Mucosa of descending colon (tissue), 3 donors: ENCODE measurements around the gene LUC7L. TPM values are rescaled to one million over a fixed set of nuclear protein-coding genes. Genes with fewer than 3 reads are reported as not detected.
"Not testable (repeated sequence)": the region's sequence is repeated elsewhere in the genome, so short reads cannot be mapped to it uniquely, and the experiment has no call there.

Source experiments
- ATAC-seq: fragments of 200-7000 bp; cut with Tn5 transposase; one replicate; pipeline ENCODE4 v1.9.1; 2020; ENCODE audit warnings: mild to moderate bottlenecking, moderate library complexity
- DNase-seq, 3 donors: peaks; one replicate each; pipeline ENCODE4 v3.0.0-alpha.2; 2020
- H3K36me3 ChIP-seq: fragments of 200-600 bp; one replicate; pipeline ENCODE4 v1.8.0; 2021; ENCODE audit warnings: low read depth, mild to moderate bottlenecking
- H3K4me1 ChIP-seq: fragments of 200-600 bp; one replicate; pipeline ENCODE4 v1.8.0; 2021; ENCODE audit warnings: low read depth, mild to moderate bottlenecking
- H3K4me3 ChIP-seq: fragments of 200-600 bp; one replicate; pipeline ENCODE4 v1.8.0; 2021; ENCODE audit warnings: mild to moderate bottlenecking
- H3K9me3 ChIP-seq: fragments of 200-600 bp; one replicate; pipeline ENCODE4 v1.8.0; 2021; ENCODE audit warnings: mild to moderate bottlenecking
- CTCF ChIP-seq: fragments of 200-600 bp; IDR thresholded peaks from one replicate; pipeline ENCODE4 v1.8.0; 2022; ENCODE audit warnings: antibody characterized with exemption, mild to moderate bottlenecking
- intact Hi-C, 2 donors: fragments of 100-400 bp; cut with DNase I in 1 of 2; cut with micrococcal nuclease in 1 of 2; formaldehyde crosslinking; loops; one replicate each; pipeline versions ENCODE4 v1.11.0 to v1.11.1; 2022; cut with DNase I, micrococcal nuclease
- total RNA-seq, 3 donors: library from RNA; stranded (reverse); fragmentation: NEBNext Ultra II Directional in 2 of 3; extraction: Animal tissue kit (Norgen Biotek cat#: 25700) in 2 of 3; gene quantifications; one replicate each; pipeline versions ENCODE4 v1.2.1 to v1.2.4, GENCODE V29; 2021 to 2023
- donor health status: DM: no; HTN: no; CAD: no; lungs with moderate emphysema.
- donor health status: DM: no; HTN: no; CAD: no.
- donor health status: DM: no; HTN: yes; CAD: no.

Gene LUC7L
- total RNA-seq, 3 donors from 2014 or later = 47.8 to 86.8 (median 67.2) TPM

- Histone ChIP-seq H3K4me3 (no peak overlapping the region), H3K36me3 (no peaks in the 10 kb centered on the region), H3K9me3 (no peaks in the 10 kb centered on the region), H3K4me1 (peaks cover 7% of the 10 kb centered on the region)
- intact Hi-C loops = no loop called here
- DNase-seq (no peak), ATAC-seq (no peak)
- TF ChIP-seq CTCF = no peak
Measured at GRCh38 chr16:162271-162991, 66.8 kb downstream of the LUC7L start.

GRCh38 chr16:160691-161190 is 68.5 kb downstream of the LUC7L start:
- H3K4me1 ChIP-seq = peaks cover 3% of the 10 kb centered on the region
- TF ChIP-seq CTCF = no peak
- DNase-seq = no peak
- ATAC-seq = no peak
- no peaks in the 10 kb centered on the region for H3K36me3 ChIP-seq
- H3K4me3 ChIP-seq = no peak overlapping the region
- intact Hi-C loops = no loop called here
- no peaks in the 10 kb centered on the region for H3K9me3 ChIP-seq

GRCh38 chr16:160242-160641 is 69.0 kb downstream of the LUC7L start:
- intact Hi-C loops, H3K4me1 ChIP-seq, ATAC-seq, H3K36me3 ChIP-seq, DNase-seq, H3K4me3 ChIP-seq, H3K9me3 ChIP-seq: not testable (repeated sequence)

- intact Hi-C loops = no loop called here
- no peak overlapping the region for H3K4me3 ChIP-seq
- TF ChIP-seq CTCF = no peak
- H3K4me1 ChIP-seq = peaks cover 9% of the 10 kb centered on the region
- no peak for DNase-seq
- no peak for ATAC-seq
- H3K36me3 ChIP-seq = no peaks in the 10 kb centered on the region
- H3K9me3 ChIP-seq = no peaks in the 10 kb centered on the region
Measured at GRCh38 chr16:159136-159849, 70.0 kb downstream of the LUC7L start.

- ATAC-seq = no peak
- intact Hi-C loops = no loop called here
- Histone ChIP-seq H3K9me3 (no peaks in the 10 kb centered on the region), H3K4me3 (no peak overlapping the region), H3K36me3 (no peaks in the 10 kb centered on the region), H3K4me1 (peaks cover 10% of the 10 kb centered on the region)
- no peak for DNase-seq
- TF ChIP-seq CTCF = no peak
Measured at GRCh38 chr16:155031-155398, 74.2 kb downstream of the LUC7L start.
